ENCODE data around the gene C12orf57. TPM values are rescaled to one million over a fixed set of nuclear protein-coding genes. Genes with fewer than 3 reads are reported as not detected.

The C12orf57 gene
- total and polyA plus RNA-seq, 8 donors = 86.8 to 314 (median 105) TPM

- no peak for FAIRE-seq
- 52 to 57% methylated on average over 7 to 8 of the region's 8 CpGs for WGBS, 2 donors
Observed at GRCh38 chr12:6934110-6934509, 9.7 kb upstream of the C12orf57 start.

GRCh38 chr12:6935371-6936193 lies 8.2 kb upstream of the C12orf57 start:
- intact Hi-C loops (cut with DNase I) = no loop called here
- no peak for ATAC-seq
- no peaks in the 10 kb centered on the region for H3K27me3 ChIP-seq
- peaks cover 4 to 19% (median 10%) of the 10 kb centered on the region in 3 donors for H3K4me1 ChIP-seq
- no peak for FAIRE-seq
- no peaks in the 10 kb centered on the region for H3K9me3 ChIP-seq
- TF ChIP-seq CTCF (IDR thresholded peaks at IDR 0.05) = no peak
- WGBS, 2 donors = 76 to 83% methylated on average over 13 to 14 of the region's 14 CpGs
- DNase-seq = peak in 2 of 6 donors; percentile 52 to 75
- H3K27ac ChIP-seq = no peak overlapping the region
- peaks cover 0 to 8% (median 0%) of the 10 kb centered on the region in 3 donors for H3K36me3 ChIP-seq
- H3K4me3 ChIP-seq = no peak overlapping the region

More at GRCh38 chr12:6934110-6934509, 9.7 kb upstream of the C12orf57 start:
- Histone ChIP-seq H3K4me3 (no peak overlapping the region), H3K9me3 (no peaks in the 10 kb centered on the region), H3K4me1 (peaks cover 13 to 29% (median 19%) of the 10 kb centered on the region in 3 donors), H3K36me3 (peaks cover 0 to 8% (median 0%) of the 10 kb centered on the region in 3 donors), H3K27me3 (no peaks in the 10 kb centered on the region), H3K27ac (peak overlapping the region in 2 of 4 donors; percentile 0 to 23)
- no peak for ATAC-seq
- intact Hi-C loops (cut with DNase I) = no loop called here
- no peak for TF ChIP-seq CTCF (IDR thresholded peaks at IDR 0.05)
- peak in 2 of 6 donors; percentile 38 to 46 for DNase-seq

GRCh38 chr12:6936194-6936635 lies 7.6 kb upstream of the C12orf57 start:
- Histone ChIP-seq H3K4me3 (no peak overlapping the region), H3K9me3 (no peaks in the 10 kb centered on the region), H3K27me3 (no peaks in the 10 kb centered on the region), H3K36me3 (peaks cover 0 to 9% (median 0%) of the 10 kb centered on the region in 3 donors), H3K27ac (no peak overlapping the region), H3K4me1 (peaks cover 4 to 15% (median 6%) of the 10 kb centered on the region in 3 donors)
- 89 to 100% methylated on average over 3 of the region's 3 CpGs for WGBS, 2 donors
- no peak for TF ChIP-seq CTCF (IDR thresholded peaks at IDR 0.05)
- intact Hi-C loops (cut with DNase I) = no loop called here
- FAIRE-seq (no peak), DNase-seq (no peak), ATAC-seq (no peak)

- Histone ChIP-seq H3K27me3 (no peaks in the 10 kb centered on the region), H3K36me3 (peaks cover 0 to 12% (median 0%) of the 10 kb centered on the region in 3 donors), H3K27ac (peak overlapping the region; percentile 91 to 93 (median 92)), H3K4me3 (peak overlapping the region; percentile 43 to 65 (median 55)), H3K4me1 (peaks cover 4 to 11% (median 5%) of the 10 kb centered on the region in 3 donors), H3K9me3 (no peaks in the 10 kb centered on the region)
- ATAC-seq = peak; percentile 13 to 29 (median 20)
- peak in 4 of 6 donors; percentile 58 to 89 (median 76) for DNase-seq
- intact Hi-C loops (cut with DNase I) = no loop called here
- FAIRE-seq = no peak
- TF ChIP-seq CTCF (IDR thresholded peaks at IDR 0.05) = no peak
- 22% methylated on average over 34 to 36 of the region's 36 CpGs for WGBS, 2 donors
Observed at GRCh38 chr12:6936636-6937480, 7.0 kb upstream of the C12orf57 start.
